Measurements from ENCODE around the gene HACD2.

GRCh38 chr3:123481722-123482457, 103.0 kb downstream of the HACD2 start:
- TF ChIP-seq CEBPB (IDR thresholded peaks at IDR 0.05; ENCODE audit: low read depth) (no peak), REST (IDR thresholded peaks at IDR 0.05; ENCODE audit: low read depth) (no peak), FOSL1 (IDR thresholded peaks at IDR 0.05; ENCODE audit: low read depth) (no peak), EZH2phosphoT487 (IDR thresholded peaks at IDR 0.05; ENCODE audit: borderline replicate concordance) (no peak), POLR2A (IDR thresholded peaks at IDR 0.05; ENCODE audit: borderline replicate concordance, extremely low read depth, insufficient read depth, insufficient read length) (no peak), YY1 (IDR thresholded peaks at IDR 0.05; ENCODE audit: extremely low read depth, insufficient replicate concordance, low read depth, low read length) (no peak), ATF3 (IDR thresholded peaks at IDR 0.05) (no peak)

Data from HCT116 (cell line).